IMR-90 (cell line): ENCODE results near the gene KIAA0232.

Experiments used
- CHD1 ChIP-seq: IDR thresholded peaks from 2 replicates; pipeline ENCODE4 v1.6.1; 2012; ENCODE audit warnings: low read depth, low read length, improper control_type of control experiment
- CTCF ChIP-seq: conservative IDR thresholded peaks from 2 replicates; pipeline ENCODE4 v1.5.1; 2012; ENCODE audit warnings: mild to moderate bottlenecking, low read depth, low read length, improper control_type of control experiment
- ELK1 ChIP-seq: fragments of 150-350 bp; IDR thresholded peaks from 2 replicates; pipeline ENCODE4 v1.6.1; 2016; ENCODE audit warnings: low read depth, mild to moderate bottlenecking, low read length, moderate library complexity, borderline replicate concordance
- MAZ ChIP-seq: IDR thresholded peaks from 2 replicates; pipeline ENCODE4 v1.6.1; 2012; ENCODE audit warnings: low read depth, mild to moderate bottlenecking, low read length, improper control_type of control experiment, moderate library complexity, borderline replicate concordance
- POLR2A ChIP-seq: IDR thresholded peaks from 2 replicates; pipeline ENCODE4 v1.6.1; 2012; ENCODE audit warnings: mild to moderate bottlenecking, low read depth, low read length
- SMC3 ChIP-seq: fragments of 150-350 bp; IDR thresholded peaks from 2 replicates; pipeline ENCODE4 v1.6.1; 2016; ENCODE audit warnings: low read depth, mild to moderate bottlenecking, antibody characterized with exemption, low read length, moderate library complexity

- no peak for TF ChIP-seq POLR2A
- no peak for TF ChIP-seq SMC3
- no peak for TF ChIP-seq ELK1
- TF ChIP-seq CTCF = no peak
- no peak for TF ChIP-seq MAZ
- TF ChIP-seq CHD1 = no peak
Measured at GRCh38 chr4:6753891-6754290, 28.6 kb upstream of the KIAA0232 start.
